ENCODE results near the gene NEB. TPM values are rescaled to one million over a fixed set of nuclear protein-coding genes. Genes with fewer than 3 reads are reported as not detected.

The NEB gene
- total RNA-seq, 1 donor, result 0.27 TPM

DNA sequence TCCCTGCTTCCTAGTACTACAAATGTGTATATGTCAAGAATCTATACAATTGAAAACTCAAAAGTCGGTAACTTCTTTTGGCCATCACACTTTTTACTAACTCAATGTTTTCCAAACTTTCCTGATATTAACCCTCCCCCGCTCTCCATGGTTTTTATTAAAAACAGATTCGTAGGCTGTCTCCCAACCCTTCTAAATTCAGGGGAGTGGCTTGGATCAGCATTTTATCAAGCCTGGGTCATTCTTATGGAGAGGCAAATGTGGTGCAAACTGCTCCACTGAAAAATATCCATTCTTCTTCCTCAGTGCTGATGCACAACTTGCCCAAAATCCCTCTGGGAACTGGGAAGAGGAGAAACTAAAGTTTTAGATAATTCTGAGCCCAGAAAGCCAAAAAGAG is 190.4 kb downstream of the NEB start:
- TF ChIP-seq, protein P1, sequence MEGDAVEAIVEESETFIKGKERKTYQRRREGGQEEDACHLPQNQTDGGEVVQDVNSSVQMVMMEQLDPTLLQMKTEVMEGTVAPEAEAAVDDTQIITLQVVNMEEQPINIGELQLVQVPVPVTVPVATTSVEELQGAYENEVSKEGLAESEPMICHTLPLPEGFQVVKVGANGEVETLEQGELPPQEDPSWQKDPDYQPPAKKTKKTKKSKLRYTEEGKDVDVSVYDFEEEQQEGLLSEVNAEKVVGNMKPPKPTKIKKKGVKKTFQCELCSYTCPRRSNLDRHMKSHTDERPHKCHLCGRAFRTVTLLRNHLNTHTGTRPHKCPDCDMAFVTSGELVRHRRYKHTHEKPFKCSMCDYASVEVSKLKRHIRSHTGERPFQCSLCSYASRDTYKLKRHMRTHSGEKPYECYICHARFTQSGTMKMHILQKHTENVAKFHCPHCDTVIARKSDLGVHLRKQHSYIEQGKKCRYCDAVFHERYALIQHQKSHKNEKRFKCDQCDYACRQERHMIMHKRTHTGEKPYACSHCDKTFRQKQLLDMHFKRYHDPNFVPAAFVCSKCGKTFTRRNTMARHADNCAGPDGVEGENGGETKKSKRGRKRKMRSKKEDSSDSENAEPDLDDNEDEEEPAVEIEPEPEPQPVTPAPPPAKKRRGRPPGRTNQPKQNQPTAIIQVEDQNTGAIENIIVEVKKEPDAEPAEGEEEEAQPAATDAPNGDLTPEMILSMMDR (IDR thresholded peaks at IDR 0.05; ENCODE audit: insufficient read depth, low read length), result no peak
- peak; percentile 13 for DNase-seq (ENCODE audit: low read depth)
- H3K4me3 ChIP-seq (ENCODE audit: low read depth, low read length), result no peak overlapping the region

GRCh38 chr2:151534001-151534400 is 200.3 kb downstream of the NEB start:
- no peak overlapping the region for H3K4me3 ChIP-seq (ENCODE audit: low read depth, low read length)
- TF ChIP-seq, protein P1 (IDR thresholded peaks at IDR 0.05; ENCODE audit: insufficient read depth, low read length), result no peak
- DNase-seq (ENCODE audit: low read depth), result no peak

- TF ChIP-seq, protein P1 (IDR thresholded peaks at IDR 0.05; ENCODE audit: insufficient read depth, low read length), result no peak
- DNase-seq (ENCODE audit: low read depth), result no peak
- no peak overlapping the region for H3K4me3 ChIP-seq (ENCODE audit: low read depth, low read length)
Measured at GRCh38 chr2:151533127-151533526, 201.1 kb downstream of the NEB start.

DNA sequence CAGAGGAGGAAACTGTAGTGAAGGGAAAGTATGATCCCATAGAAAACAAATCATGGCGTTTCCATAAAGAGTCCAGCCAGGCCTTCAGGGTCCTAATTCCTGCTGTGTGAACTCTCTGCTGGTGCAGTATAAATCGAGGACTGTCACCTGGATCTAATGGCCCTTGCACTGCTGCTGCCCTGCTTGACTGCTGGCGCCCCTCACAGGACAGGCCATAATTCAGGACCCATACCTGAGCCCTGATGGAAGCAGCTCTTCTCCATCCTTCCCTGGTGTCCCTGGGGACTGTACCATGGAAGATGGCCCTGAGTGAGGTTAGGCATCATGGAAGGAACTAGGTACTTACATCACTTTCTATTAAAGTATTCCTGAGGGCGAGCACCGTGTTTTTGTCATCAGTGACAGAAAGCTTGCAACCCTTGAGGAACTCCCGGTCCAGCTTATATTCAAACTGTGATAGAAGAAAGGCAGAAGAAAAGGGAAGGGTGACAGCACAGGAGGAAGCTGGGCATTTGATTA is 207.6 kb downstream of the NEB start:
- TF ChIP-seq, protein P1 (IDR thresholded peaks at IDR 0.05; ENCODE audit: insufficient read depth, low read length), result no peak
- DNase-seq (ENCODE audit: low read depth), result no peak
- H3K4me3 ChIP-seq (ENCODE audit: low read depth, low read length), result no peak overlapping the region

GRCh38 chr2:151525821-151526373 is 208.4 kb downstream of the NEB start:
- H3K4me3 ChIP-seq (ENCODE audit: low read depth, low read length), result no peak overlapping the region
- TF ChIP-seq, protein P1 (IDR thresholded peaks at IDR 0.05; ENCODE audit: insufficient read depth, low read length), result no peak
- no peak for DNase-seq (ENCODE audit: low read depth)

- H3K4me3 ChIP-seq (ENCODE audit: low read depth, low read length), result no peak overlapping the region
- DNase-seq (ENCODE audit: low read depth), result no peak
- TF ChIP-seq, protein P1 (IDR thresholded peaks at IDR 0.05; ENCODE audit: insufficient read depth, low read length), result no peak
Measured at GRCh38 chr2:151523850-151524249, 210.4 kb downstream of the NEB start.

- no peak for DNase-seq (ENCODE audit: low read depth)
- TF ChIP-seq, protein P1 (IDR thresholded peaks at IDR 0.05; ENCODE audit: insufficient read depth, low read length), result no peak
- no peak overlapping the region for H3K4me3 ChIP-seq (ENCODE audit: low read depth, low read length)
Measured at GRCh38 chr2:151522556-151522955, 211.7 kb downstream of the NEB start.
